ENCODE data around the gene LGR6.

GRCh38 chr1:202223121-202223860, 29.7 kb downstream of the LGR6 start:
- TF ChIP-seq GATA2 (IDR thresholded peaks at IDR 0.05; ENCODE audit: low read depth, low read length) (no peak), GATA3 (IDR thresholded peaks at IDR 0.05; ENCODE audit: low read depth, low read length) (no peak)

Data from SH-SY5Y (cell line).